ENCODE results near the gene BCL11B.

- TF ChIP-seq HDGF (IDR thresholded peaks at IDR 0.05; ENCODE audit: borderline replicate concordance): no peak
- TF ChIP-seq ARNT (IDR thresholded peaks at IDR 0.05): no peak
- no peak for TF ChIP-seq FOXM1 (IDR thresholded peaks at IDR 0.05; ENCODE audit: borderline replicate concordance)
- no peak for TF ChIP-seq BHLHE40 (IDR thresholded peaks at IDR 0.05; ENCODE audit: borderline replicate concordance)
- no peak for TF ChIP-seq SP1 (IDR thresholded peaks at IDR 0.05)
- TF ChIP-seq TARDBP (IDR thresholded peaks at IDR 0.05): no peak
- no peak for TF ChIP-seq PKNOX1 (IDR thresholded peaks at IDR 0.05)
- TF ChIP-seq FOXA1 (IDR thresholded peaks at IDR 0.05): no peak
Measured at GRCh38 chr14:99260116-99260515, 11.9 kb downstream of the BCL11B start.

Data from HEK293T (cell line).